T-helper 2 cell treated with Interferon-gamma antibody and Interleukin-4, amounts not matched to agents 5 μg/mL and 100 μg/mL, for 36 hours (primary cell): ENCODE results near the gene RAMACL.

ENCODE experiments used
- DNase-seq: peaks from one replicate; pipeline ENCODE4 v3.0.0; 2021; ENCODE audit warnings: low spot score
- H3K27ac Mint-ChIP-seq: one replicate; pipeline ENCODE4 v1.8.0; 2021; ENCODE audit warnings: mild to moderate bottlenecking, mixed read lengths
- H3K27me3 Mint-ChIP-seq: one replicate; pipeline ENCODE4 v1.8.0; 2021; ENCODE audit warnings: low read depth, mixed read lengths
- H3K36me3 Mint-ChIP-seq: one replicate; pipeline ENCODE4 v1.8.0; 2021; ENCODE audit warnings: low read depth, mixed read lengths
- H3K4me1 Mint-ChIP-seq: one replicate; pipeline ENCODE4 v1.8.0; 2021; ENCODE audit warnings: low read depth, mixed read lengths
- H3K4me3 Mint-ChIP-seq: one replicate; pipeline ENCODE4 v1.8.0; 2022; ENCODE audit warnings: mild to moderate bottlenecking, moderate library complexity, mixed read lengths
- H3K9me3 Mint-ChIP-seq: one replicate; pipeline ENCODE4 v1.8.0; 2021; ENCODE audit warnings: mixed read lengths

RAMACL gene

GRCh38 chr6:166595949-166596348, 9.5 kb upstream of the RAMACL start:
- DNase-seq, result no peak
- Mint-ChIP-seq H3K4me3 (no peak overlapping the region), H3K9me3 (no peaks in the 10 kb centered on the region), H3K36me3 (no peaks in the 10 kb centered on the region), H3K27me3 (no peaks in the 10 kb centered on the region), H3K27ac (no peak overlapping the region), H3K4me1 (peaks cover 1% of the 10 kb centered on the region)

- Mint-ChIP-seq H3K27me3 (no peaks in the 10 kb centered on the region), H3K4me1 (no peaks in the 10 kb centered on the region), H3K9me3 (no peaks in the 10 kb centered on the region), H3K27ac (no peak overlapping the region), H3K36me3 (no peaks in the 10 kb centered on the region), H3K4me3 (no peak overlapping the region)
- DNase-seq, result no peak
Measured at GRCh38 chr6:166595061-166595780, 8.7 kb upstream of the RAMACL start.

GRCh38 chr6:166592821-166593220, 6.3 kb upstream of the RAMACL start:
- no peak for DNase-seq
- Mint-ChIP-seq H3K36me3 (no peaks in the 10 kb centered on the region), H3K4me3 (no peak overlapping the region), H3K27ac (no peak overlapping the region), H3K4me1 (peaks cover 11% of the 10 kb centered on the region), H3K27me3 (no peaks in the 10 kb centered on the region), H3K9me3 (no peaks in the 10 kb centered on the region)

GRCh38 chr6:166591961-166592520, 5.6 kb upstream of the RAMACL start:
- H3K27ac Mint-ChIP-seq, result no peak overlapping the region
- H3K4me3 Mint-ChIP-seq, result no peak overlapping the region
- H3K36me3 Mint-ChIP-seq, result no peaks in the 10 kb centered on the region
- DNase-seq, result no peak
- H3K27me3 Mint-ChIP-seq, result no peaks in the 10 kb centered on the region
- no peaks in the 10 kb centered on the region for H3K9me3 Mint-ChIP-seq
- peaks cover 11% of the 10 kb centered on the region for H3K4me1 Mint-ChIP-seq

- H3K9me3 Mint-ChIP-seq, result no peaks in the 10 kb centered on the region
- H3K27me3 Mint-ChIP-seq, result no peaks in the 10 kb centered on the region
- no peaks in the 10 kb centered on the region for H3K36me3 Mint-ChIP-seq
- no peak overlapping the region for H3K27ac Mint-ChIP-seq
- H3K4me1 Mint-ChIP-seq, result peaks cover 11% of the 10 kb centered on the region
- no peak for DNase-seq
- H3K4me3 Mint-ChIP-seq, result no peak overlapping the region
Measured at GRCh38 chr6:166591026-166591425, 4.5 kb upstream of the RAMACL start.

- H3K36me3 Mint-ChIP-seq, result no peaks in the 10 kb centered on the region
- no peaks in the 10 kb centered on the region for H3K9me3 Mint-ChIP-seq
- H3K4me1 Mint-ChIP-seq, result peaks cover 11% of the 10 kb centered on the region
- H3K27ac Mint-ChIP-seq, result no peak overlapping the region
- no peaks in the 10 kb centered on the region for H3K27me3 Mint-ChIP-seq
- H3K4me3 Mint-ChIP-seq, result no peak overlapping the region
- DNase-seq, result no peak
Measured at GRCh38 chr6:166589786-166590574, 3.5 kb upstream of the RAMACL start.

GRCh38 chr6:166589337-166589731, 2.9 kb upstream of the RAMACL start:
- H3K27ac Mint-ChIP-seq, result no peak overlapping the region

GRCh38 chr6:166588691-166589336, 2.3 kb upstream of the RAMACL start:
- DNase-seq, result no peak
- no peaks in the 10 kb centered on the region for H3K36me3 Mint-ChIP-seq
- peak overlapping the region; percentile 41 for H3K27ac Mint-ChIP-seq
- H3K4me1 Mint-ChIP-seq, result peaks cover 11% of the 10 kb centered on the region
- H3K4me3 Mint-ChIP-seq, result no peak overlapping the region
- H3K27me3 Mint-ChIP-seq, result no peaks in the 10 kb centered on the region
- H3K9me3 Mint-ChIP-seq, result no peaks in the 10 kb centered on the region

More at GRCh38 chr6:166589337-166589731, 2.9 kb upstream of the RAMACL start:
- H3K4me1 Mint-ChIP-seq, result peaks cover 11% of the 10 kb centered on the region
- H3K36me3 Mint-ChIP-seq, result no peaks in the 10 kb centered on the region
- no peak overlapping the region for H3K4me3 Mint-ChIP-seq
- no peaks in the 10 kb centered on the region for H3K27me3 Mint-ChIP-seq
- no peak for DNase-seq
- H3K9me3 Mint-ChIP-seq, result no peaks in the 10 kb centered on the region

- no peaks in the 10 kb centered on the region for H3K36me3 Mint-ChIP-seq
- H3K27ac Mint-ChIP-seq, result no peak overlapping the region
- peaks cover 11% of the 10 kb centered on the region for H3K4me1 Mint-ChIP-seq
- no peak overlapping the region for H3K4me3 Mint-ChIP-seq
- no peaks in the 10 kb centered on the region for H3K27me3 Mint-ChIP-seq
- DNase-seq, result no peak
- H3K9me3 Mint-ChIP-seq, result no peaks in the 10 kb centered on the region
Measured at GRCh38 chr6:166587631-166588413, 1.3 kb upstream of the RAMACL start.

- Mint-ChIP-seq H3K27ac (no peak overlapping the region), H3K4me1 (peaks cover 11% of the 10 kb centered on the region), H3K4me3 (no peak overlapping the region), H3K27me3 (no peaks in the 10 kb centered on the region), H3K36me3 (no peaks in the 10 kb centered on the region), H3K9me3 (no peaks in the 10 kb centered on the region)
- no peak for DNase-seq
Measured at GRCh38 chr6:166584853-166585429, 1.5 kb downstream of the RAMACL start.

- no peak for DNase-seq
- no peaks in the 10 kb centered on the region for H3K9me3 Mint-ChIP-seq
Measured at GRCh38 chr6:166584155-166584554, 2.3 kb downstream of the RAMACL start.

GRCh38 chr6:166583230-166583965, 3.1 kb downstream of the RAMACL start:
- Mint-ChIP-seq H3K27ac (no peak overlapping the region), H3K4me3 (no peak overlapping the region), H3K36me3 (no peaks in the 10 kb centered on the region), H3K27me3 (no peaks in the 10 kb centered on the region), H3K4me1 (no peaks in the 10 kb centered on the region), H3K9me3 (no peaks in the 10 kb centered on the region)
- DNase-seq, result no peak

More at GRCh38 chr6:166584155-166584554, 2.3 kb downstream of the RAMACL start:
- Mint-ChIP-seq H3K27me3 (no peaks in the 10 kb centered on the region), H3K36me3 (no peaks in the 10 kb centered on the region), H3K27ac (no peak overlapping the region), H3K4me1 (peaks cover 7% of the 10 kb centered on the region), H3K4me3 (no peak overlapping the region)

GRCh38 chr6:166582258-166582657, 4.2 kb downstream of the RAMACL start:
- Mint-ChIP-seq H3K9me3 (no peaks in the 10 kb centered on the region), H3K27me3 (no peaks in the 10 kb centered on the region)

More at GRCh38 chr6:166582258-166582657, 4.2 kb downstream of the RAMACL start:
- Mint-ChIP-seq H3K4me1 (no peaks in the 10 kb centered on the region), H3K27ac (no peak overlapping the region), H3K36me3 (no peaks in the 10 kb centered on the region), H3K4me3 (no peak overlapping the region)
- DNase-seq, result no peak
